Activated T-cell treated with anti-CD3 and anti-CD28 coated beads, Interleukin-2, amount 50 U/mL, for 72 hours (primary cell): Measurements from ENCODE around the gene SELENOO. TPM values are rescaled to one million over a fixed set of nuclear protein-coding genes. Genes with fewer than 3 reads are reported as not detected.

Experiments
- ATAC-seq, 2 donors: fragments of 150-1000 bp; cut with Tn5 transposase; replicated peaks in 1 of 2; 2 replicates each; pipeline ENCODE4 v1.10.0; 2021; ENCODE audit warnings: moderate library complexity in 2 of 2, mild to moderate bottlenecking in 1 of 2
- DNase-seq, 2 donors: peaks; one replicate each; pipeline ENCODE4 v3.0.0; 2021 to 2022; ENCODE audit warnings: mixed read lengths in 1 of 2
- H3K27ac Mint-ChIP-seq: one replicate; pipeline ENCODE4 v1.8.0; 2022; ENCODE audit warnings: mild to moderate bottlenecking, moderate library complexity, mixed read lengths
- H3K27me3 Mint-ChIP-seq: one replicate; pipeline ENCODE4 v1.8.0; 2022; ENCODE audit warnings: low read depth, mixed read lengths
- H3K36me3 Mint-ChIP-seq, 2 donors: one replicate each; pipeline ENCODE4 v1.8.0; 2022; ENCODE audit warnings: mixed read lengths in 2 of 2, mild to moderate bottlenecking in 1 of 2; ENCODE audit not compliant: insufficient read depth in 2 of 2
- H3K4me1 Mint-ChIP-seq: one replicate; pipeline ENCODE4 v1.8.0; 2022; ENCODE audit warnings: low read depth, mixed read lengths
- H3K4me3 Mint-ChIP-seq, 2 donors: one replicate each; pipeline ENCODE4 v1.8.0; 2022; ENCODE audit warnings: mild to moderate bottlenecking in 2 of 2, mixed read lengths in 2 of 2, moderate library complexity in 2 of 2
- H3K9me3 Mint-ChIP-seq, 2 donors: one replicate each; pipeline ENCODE4 v1.8.0; 2022; ENCODE audit warnings: mixed read lengths in 2 of 2
- total RNA-seq, 2 donors: library from RNA; stranded (reverse); gene quantifications; one replicate each; pipeline ENCODE4 v1.2.3, GENCODE V29; 2022

The SELENOO gene
- total RNA-seq, 2 donors from 2014 or later = 17.6 to 19.4 TPM

- H3K9me3 Mint-ChIP-seq = no peaks in the 10 kb centered on the region
- H3K36me3 Mint-ChIP-seq = peaks cover 6 to 7% of the 10 kb centered on the region in 2 donors
- ATAC-seq (peak; percentile 89 to 90), DNase-seq (peak; percentile 94 to 96)
- peaks cover 48% of the 10 kb centered on the region for H3K4me1 Mint-ChIP-seq
- H3K27ac Mint-ChIP-seq = peak within 1 kb of the TSS; percentile 91
- peak within 1 kb of the TSS; percentile 89 to 91 for H3K4me3 Mint-ChIP-seq
- no peaks in the 10 kb centered on the region for H3K27me3 Mint-ChIP-seq
Observed at GRCh38 chr22:50244420-50245213, 43.8 kb downstream of the SELENOO start, which contains the start of gene TUBGCP6. Gene TUBGCP6 (minus strand): TSS chr22:50245023. CDS start chr22:50244459, 564 bp downstream.

DNA sequence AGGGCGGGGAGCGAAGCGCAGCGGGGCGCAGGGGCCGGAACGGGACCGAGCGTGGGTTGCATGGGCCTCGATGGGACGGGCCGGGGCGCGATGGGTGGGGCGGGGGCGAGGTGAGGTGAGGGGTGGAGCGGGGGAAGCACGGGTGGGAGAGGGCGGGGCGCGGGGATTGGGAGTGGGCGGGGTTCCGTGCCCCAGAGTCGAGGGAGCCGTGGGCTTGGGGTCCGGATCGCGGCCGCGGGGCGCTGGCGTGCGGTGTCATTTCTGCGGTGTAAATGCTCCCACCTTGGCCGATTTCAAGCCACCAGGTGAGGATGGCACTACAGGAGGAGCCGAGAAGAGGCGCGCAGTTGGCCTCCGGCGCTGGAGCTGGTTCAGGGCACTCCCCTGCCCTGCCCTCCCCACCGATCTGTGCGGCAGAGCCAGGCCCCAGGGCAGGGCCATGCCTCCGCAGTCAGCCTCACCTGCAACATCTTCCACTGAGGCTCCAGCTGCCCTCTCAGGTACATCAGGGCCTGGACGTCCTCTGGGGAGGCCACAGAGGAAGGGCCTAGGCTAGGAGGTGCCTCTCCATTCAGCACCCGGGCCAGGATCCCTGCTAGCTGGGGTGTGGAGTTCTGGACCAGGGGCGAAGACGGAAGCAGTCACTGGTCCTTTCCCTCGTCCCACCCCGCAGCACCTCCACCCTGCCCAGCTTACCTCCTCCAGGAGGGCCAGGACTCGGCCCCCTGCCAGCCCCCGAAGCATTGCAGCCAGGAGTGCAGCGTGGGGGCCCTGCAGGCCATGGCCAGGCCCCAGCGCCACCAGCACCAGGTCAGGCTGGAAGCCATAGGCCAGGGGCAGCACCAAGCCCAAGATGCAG is 44.6 kb downstream of the SELENOO start:
- Mint-ChIP-seq H3K27me3 (no peaks in the 10 kb centered on the region), H3K4me1 (peaks cover 54% of the 10 kb centered on the region), H3K4me3 (peak overlapping the region; percentile 89 to 91), H3K9me3 (no peaks in the 10 kb centered on the region), H3K27ac (peak overlapping the region; percentile 91), H3K36me3 (peaks cover 6 to 7% of the 10 kb centered on the region in 2 donors)
- no peak for ATAC-seq
- DNase-seq = no peak

GRCh38 chr22:50246242-50247175 is 45.7 kb downstream of the SELENOO start:
- H3K27ac Mint-ChIP-seq = peak overlapping the region; percentile 46
- no peaks in the 10 kb centered on the region for H3K9me3 Mint-ChIP-seq
- peak overlapping the region; percentile 46 to 91 for H3K4me3 Mint-ChIP-seq
- no peaks in the 10 kb centered on the region for H3K27me3 Mint-ChIP-seq
- H3K36me3 Mint-ChIP-seq = peaks cover 6 to 7% of the 10 kb centered on the region in 2 donors
- ATAC-seq (no peak), DNase-seq (no peak)
- H3K4me1 Mint-ChIP-seq = peaks cover 44% of the 10 kb centered on the region

DNA sequence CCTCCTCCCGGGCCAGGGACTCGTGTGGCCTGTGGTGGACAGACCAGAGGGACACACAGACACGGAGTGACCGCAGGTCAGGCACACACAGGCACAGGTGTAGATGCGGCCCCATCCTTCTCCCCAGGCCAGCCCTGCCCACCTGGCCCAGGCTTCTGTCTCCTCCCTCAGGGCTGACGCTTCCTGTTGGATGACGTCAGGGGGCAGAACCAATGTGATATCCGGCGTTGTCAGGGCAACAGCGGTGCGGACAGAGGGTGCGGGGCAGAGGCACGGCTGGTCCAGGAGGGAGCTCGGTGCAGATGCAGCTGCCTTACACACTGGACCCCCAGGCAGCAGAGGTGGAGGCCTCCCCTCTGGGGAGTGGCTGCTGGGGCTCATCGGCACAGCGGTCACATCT is 46.9 kb downstream of the SELENOO start:
- no peaks in the 10 kb centered on the region for H3K9me3 Mint-ChIP-seq
- no peak overlapping the region for H3K27ac Mint-ChIP-seq
- peaks cover 32% of the 10 kb centered on the region for H3K4me1 Mint-ChIP-seq
- DNase-seq (peak in 1 of 2 donors; percentile 62), ATAC-seq (no peak)
- H3K36me3 Mint-ChIP-seq = peaks cover 6 to 7% of the 10 kb centered on the region in 2 donors
- H3K4me3 Mint-ChIP-seq = peak overlapping the region; percentile 43 to 56
- H3K27me3 Mint-ChIP-seq = no peaks in the 10 kb centered on the region

DNA sequence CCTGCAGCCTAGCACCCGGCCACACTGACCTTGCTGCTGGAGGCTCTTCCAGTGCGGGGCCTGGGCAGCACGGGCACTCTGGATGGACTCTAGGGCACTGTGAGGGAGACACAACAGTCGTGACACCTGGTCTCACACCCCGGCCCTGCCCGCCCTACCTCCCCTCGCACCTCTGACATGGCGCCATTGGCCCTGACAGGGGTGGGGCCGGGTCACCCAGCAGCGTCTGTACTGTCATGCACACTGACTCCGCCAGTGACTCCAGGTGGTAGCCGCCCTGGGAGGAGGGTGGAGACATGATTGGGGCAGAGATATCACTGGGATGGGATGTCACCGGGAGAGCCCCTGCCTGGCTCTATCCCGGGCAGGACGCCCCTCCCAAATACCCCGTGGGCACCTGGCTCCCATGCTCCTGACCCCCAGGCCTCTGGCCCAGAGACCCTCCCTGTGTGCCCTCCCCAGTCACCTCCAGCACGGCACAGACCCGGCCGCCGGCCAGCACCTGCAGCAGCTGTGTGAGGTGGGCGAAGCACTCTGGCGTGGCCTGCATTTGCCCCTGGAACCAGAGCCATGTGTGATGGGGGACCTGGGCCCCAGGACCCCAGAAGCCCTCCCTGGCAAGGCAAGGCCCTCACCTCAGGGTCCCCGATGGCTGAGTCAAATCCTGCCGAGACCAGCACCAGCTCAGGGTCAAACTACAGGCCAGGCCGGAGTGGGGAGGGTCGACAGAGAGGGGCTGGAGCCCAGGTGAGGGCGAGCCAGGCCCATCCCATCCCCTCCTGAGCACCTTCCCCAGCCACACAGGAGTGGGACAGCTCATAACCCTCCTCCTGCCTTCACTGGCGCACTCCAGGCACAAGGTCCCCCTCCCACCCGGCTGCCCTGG is 47.6 kb downstream of the SELENOO start:
- Mint-ChIP-seq H3K27ac (no peak overlapping the region), H3K9me3 (no peaks in the 10 kb centered on the region), H3K27me3 (no peaks in the 10 kb centered on the region), H3K4me3 (no peak overlapping the region), H3K4me1 (peaks cover 25% of the 10 kb centered on the region), H3K36me3 (peaks cover 5 to 6% of the 10 kb centered on the region in 2 donors)
- ATAC-seq (no peak), DNase-seq (no peak)

GRCh38 chr22:50249341-50250248 is 48.8 kb downstream of the SELENOO start:
- H3K4me3 Mint-ChIP-seq = peak overlapping the region; percentile 85 to 87
- DNase-seq (no peak), ATAC-seq (no peak)
- H3K27ac Mint-ChIP-seq = no peak overlapping the region
- no peaks in the 10 kb centered on the region for H3K9me3 Mint-ChIP-seq
- H3K27me3 Mint-ChIP-seq = no peaks in the 10 kb centered on the region
- H3K4me1 Mint-ChIP-seq = peaks cover 18% of the 10 kb centered on the region
- H3K36me3 Mint-ChIP-seq = peaks cover 3 to 5% of the 10 kb centered on the region in 2 donors

DNA sequence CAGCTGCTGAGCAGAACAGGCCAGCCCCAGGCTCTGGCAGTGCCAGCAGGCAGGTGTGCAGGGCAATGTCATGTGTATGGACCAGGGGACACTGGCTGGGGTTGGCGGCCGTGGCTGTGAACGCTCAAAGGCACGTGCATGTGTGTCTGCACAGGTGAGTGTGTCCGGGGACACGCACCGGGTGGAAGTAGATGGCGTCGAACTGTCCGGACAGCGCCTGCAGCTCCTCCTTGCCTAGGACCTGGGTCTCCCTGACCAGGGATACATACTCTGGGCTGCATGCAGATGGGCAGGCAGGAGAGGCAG is 49.4 kb downstream of the SELENOO start:
- H3K4me3 Mint-ChIP-seq = peak overlapping the region; percentile 85 to 87
- ATAC-seq = no peak
- peaks cover 13% of the 10 kb centered on the region for H3K4me1 Mint-ChIP-seq
- peaks cover 0 to 2% of the 10 kb centered on the region in 2 donors for H3K36me3 Mint-ChIP-seq
- H3K9me3 Mint-ChIP-seq = no peaks in the 10 kb centered on the region
- DNase-seq = no peak
- no peaks in the 10 kb centered on the region for H3K27me3 Mint-ChIP-seq
- no peak overlapping the region for H3K27ac Mint-ChIP-seq

DNA sequence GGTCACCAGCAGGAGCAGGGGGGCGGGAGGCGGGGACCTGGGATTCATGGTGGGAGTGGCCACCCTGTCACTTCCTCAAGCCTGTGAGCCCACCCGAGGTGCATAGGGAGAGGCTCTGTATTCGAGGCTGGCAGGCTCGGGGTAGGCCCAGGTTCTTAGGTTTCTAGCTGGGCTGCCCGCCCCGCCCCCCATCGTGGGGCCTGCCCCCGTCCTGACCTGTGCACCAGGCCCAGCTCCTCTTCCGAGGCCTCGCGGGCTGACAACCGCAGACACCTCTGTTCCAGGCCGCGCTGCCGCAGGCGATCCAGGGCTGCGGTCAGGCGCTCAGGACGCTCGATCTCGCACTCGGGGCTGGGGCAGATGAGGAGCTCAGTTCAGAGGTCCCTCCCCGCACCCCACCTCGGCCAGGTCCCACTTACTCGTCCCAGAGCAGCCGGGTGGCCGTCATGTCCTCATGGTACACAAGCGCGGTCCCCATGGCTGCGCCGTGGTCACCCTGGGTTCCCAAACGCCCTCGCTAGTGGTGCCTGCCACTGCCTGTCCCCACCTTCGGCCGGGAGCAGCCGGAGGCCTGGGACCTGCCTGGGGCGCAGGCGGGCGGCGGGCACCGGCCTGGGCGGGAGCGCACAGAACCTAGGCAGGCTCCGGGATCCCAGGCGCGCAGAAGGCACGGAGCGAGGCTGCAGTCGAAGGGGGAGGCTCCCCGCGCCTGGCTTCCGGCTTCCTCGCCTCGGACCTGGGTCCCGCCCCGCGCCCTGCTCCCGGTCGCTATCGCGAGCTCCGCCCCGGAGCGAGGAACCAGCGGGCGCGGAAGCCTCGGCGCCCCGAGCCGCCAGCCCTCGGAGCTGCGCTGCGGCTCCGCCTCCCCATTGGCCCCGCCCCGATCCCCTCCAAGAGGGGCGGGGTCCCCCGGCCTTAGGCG is 50.0 kb downstream of the SELENOO start, which contains the start of gene HDAC10:
Gene HDAC10, minus strand, starts transcription at position 711 of the 922 bp plus-strand sequence. Its CDS starts 233 bp downstream, at position 478.
- Mint-ChIP-seq H3K27ac (no peak within 1 kb of the TSS), H3K4me3 (peak within 1 kb of the TSS; percentile 85 to 87), H3K9me3 (no peaks in the 10 kb centered on the region), H3K27me3 (no peaks in the 10 kb centered on the region), H3K4me1 (peaks cover 13% of the 10 kb centered on the region), H3K36me3 (peaks cover 0 to 2% of the 10 kb centered on the region in 2 donors)
- ATAC-seq = peak; percentile 87
- DNase-seq = peak; percentile 90

DNA sequence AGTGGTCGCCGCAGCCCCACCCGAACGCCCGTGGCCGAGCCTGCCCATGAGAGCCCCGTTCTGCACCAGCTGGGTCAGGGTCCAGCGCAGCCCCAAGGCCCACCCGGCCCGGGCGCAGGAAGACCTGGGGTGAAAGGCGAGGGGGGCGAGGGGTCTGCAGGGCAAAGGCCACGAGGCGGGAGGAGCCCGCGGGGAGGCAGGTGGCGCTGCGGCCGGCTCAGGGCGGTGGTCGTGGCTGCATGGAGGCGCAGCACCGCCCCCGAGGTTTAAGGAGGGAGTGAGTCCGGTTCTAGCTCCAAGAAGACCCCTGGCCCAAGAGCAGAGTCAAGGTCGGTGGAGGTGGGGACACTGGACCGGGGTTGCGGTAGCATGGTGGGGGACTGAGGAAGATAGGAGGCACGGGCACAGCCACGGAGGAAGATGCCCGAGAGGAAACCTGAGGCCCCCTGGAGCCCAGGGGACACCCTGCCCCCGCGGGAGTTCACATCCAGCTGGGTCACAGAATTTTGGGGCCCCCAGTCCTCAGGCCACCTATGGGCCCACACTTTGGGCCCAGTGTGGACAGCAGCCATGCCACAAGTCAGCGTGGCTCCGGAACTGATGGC is 50.8 kb downstream of the SELENOO start:
- peak; percentile 1 to 6 for ATAC-seq
- H3K27me3 Mint-ChIP-seq = no peaks in the 10 kb centered on the region
- H3K27ac Mint-ChIP-seq = no peak overlapping the region
- no peaks in the 10 kb centered on the region for H3K9me3 Mint-ChIP-seq
- no peak for DNase-seq
- peaks cover 13% of the 10 kb centered on the region for H3K4me1 Mint-ChIP-seq
- H3K4me3 Mint-ChIP-seq = peak overlapping the region; percentile 39 to 85
- H3K36me3 Mint-ChIP-seq = peaks cover 0 to 2% of the 10 kb centered on the region in 2 donors
